HepG2 (cell line): ENCODE data around the gene EIF4G1. TPM values are rescaled to one million over a fixed set of nuclear protein-coding genes. Genes with fewer than 3 reads are reported as not detected.

ENCODE experiments used
- ATAC-seq: fragments of 200-7000 bp; cut with Tn5 transposase; 3 replicates; pipeline ENCODE4 v1.9.1; 2020; ENCODE audit warnings: mild to moderate bottlenecking, moderate library complexity
- BruUV-seq: library from RNA; stranded (reverse); fragments of 400-500 nt; replicated peaks from 2 replicates; lab custom pipeline; 2021; lab: Mats Ljungman, UMichigan
- CTCF ChIA-PET: fragments of 300-600 bp; formaldehyde crosslinking; extraction: SDS; loops from one replicate; lab custom pipeline; 2021; ENCODE audit warnings: low total read pairs, inconsistent platforms, low intra/inter-chr PET ratio; lab: Yijun Ruan, JAX
- POLR2A ChIA-PET: fragments of 350-600 bp; sonication (Branson Sonifier 250); formaldehyde crosslinking; loops from one replicate; lab custom pipeline; 2020; ENCODE audit warnings: antibody characterized with exemption, inconsistent platforms; lab: Yijun Ruan, JAX
- DNase-seq: peaks from one replicate; pipeline ENCODE4 v3.0.0-alpha.2; 2015; ENCODE audit warnings: low spot score
- FAIRE-seq: peaks from 3 replicates; lab custom pipeline; 2011; peaks lifted over from hg19 to GRCh38; lab: Jason Lieb, UNC
- H2AFZ ChIP-seq: one replicate; pipeline ENCODE4 v1.6.1; 2011; ENCODE audit warnings: low read length, inconsistent platforms
- H3K27ac ChIP-seq: fragments of 300-600 bp; 3 replicates; pipeline ENCODE4 v1.8.0; 2011; ENCODE audit warnings: mixed run types, mild to moderate bottlenecking, mixed read lengths, low read length, inconsistent platforms; ENCODE audit not compliant: insufficient read depth; ENCODE audit errors: extremely low read length
- H3K27me3 ChIP-seq, 2 experiments: fragments of 200-600 bp in 1 of 2; 2 replicates in 1 of 2; 3 replicates in 1 of 2; pipeline versions ENCODE4 v1.6.0 to v1.8.0; 2011; ENCODE audit warnings: low read length in 2 of 2, mild to moderate bottlenecking in 2 of 2, moderate library complexity in 2 of 2, inconsistent platforms in 1 of 2; ENCODE audit not compliant: insufficient read depth in 2 of 2, control insufficient read depth in 1 of 2
- H3K36me3 ChIP-seq, 2 experiments: fragments of 200-600 bp in 1 of 2; replicated peaks in 1 of 2; 2 replicates in 1 of 2; 3 replicates in 1 of 2; pipeline versions ENCODE4 v1.5.1 to v1.8.0; 2011; ENCODE audit warnings: low read length in 2 of 2, inconsistent platforms in 1 of 2; ENCODE audit not compliant: insufficient read depth in 2 of 2, control insufficient read depth in 1 of 2
- H3K4me1 ChIP-seq: 2 replicates; pipeline ENCODE4 v1.5.1; 2012; ENCODE audit warnings: low read length, inconsistent platforms; ENCODE audit not compliant: insufficient read depth
- H3K4me2 ChIP-seq: 2 replicates; pipeline ENCODE4 v1.6.0; 2011; ENCODE audit warnings: low read depth, low read length, inconsistent platforms
- H3K4me3 ChIP-seq, 3 experiments: fragments of 200-600 bp in 1 of 3; sonication (generic), shearing (Covaris generic) in 1 of 3; replicated peaks in 1 of 3; 2 replicates each; pipeline ENCODE4 v1.5.1; 2011 to 2016; ENCODE audit warnings: low read length in 3 of 3, inconsistent platforms in 2 of 3, low read depth in 2 of 3, mild to moderate bottlenecking in 2 of 3, control low read depth in 1 of 3, mixed read lengths in 1 of 3; ENCODE audit not compliant: insufficient read depth in 1 of 3
- H3K79me2 ChIP-seq: one replicate; pipeline ENCODE4 v1.6.1; 2011; ENCODE audit warnings: low read length, inconsistent platforms; ENCODE audit not compliant: insufficient read depth
- H3K9ac ChIP-seq: 2 replicates; pipeline ENCODE4 v1.6.0; 2011; ENCODE audit warnings: mild to moderate bottlenecking, low read depth, low read length, inconsistent platforms; ENCODE audit not compliant: insufficient read depth
- H3K9me3 ChIP-seq: 2 replicates; pipeline ENCODE4 v1.5.1; 2012; ENCODE audit warnings: mild to moderate bottlenecking, low read length
- H4K20me1 ChIP-seq: 2 replicates; pipeline ENCODE4 v1.6.0; 2011; ENCODE audit warnings: inconsistent platforms, mild to moderate bottlenecking, low read length, moderate library complexity; ENCODE audit not compliant: insufficient read depth
- CEBPG ChIP-seq: IDR thresholded peaks from 2 replicates; pipeline ENCODE4 v1.6.1; 2016
- CHD2 ChIP-seq: IDR thresholded peaks from 2 replicates; pipeline ENCODE4 v1.6.1; 2011; ENCODE audit warnings: low read depth, low read length, improper control_type of control experiment
- DDIT3 ChIP-seq: sonication (generic); formaldehyde crosslinking; IDR thresholded peaks from 2 replicates; pipeline ENCODE4 v1.4.0; 2020; ENCODE audit warnings: mild to moderate bottlenecking, missing genetic modification reagents
- FOXA3 ChIP-seq: IDR thresholded peaks from 2 replicates; pipeline ENCODE4 v1.6.1; 2016; ENCODE audit warnings: missing genetic modification reagents, missing compliant biosample characterization
- HMGXB3 ChIP-seq: sonication (generic); formaldehyde crosslinking; IDR thresholded peaks from 2 replicates; pipeline ENCODE4 v1.4.0; 2020; ENCODE audit warnings: missing genetic modification reagents, borderline replicate concordance
- MBD4 ChIP-seq: IDR thresholded peaks from 2 replicates; pipeline ENCODE4 v1.6.1; 2012; ENCODE audit warnings: low read length, inconsistent platforms, borderline replicate concordance
- MED13 ChIP-seq: sonication (generic); formaldehyde crosslinking; IDR thresholded peaks from 2 replicates; pipeline ENCODE4 v1.5.0; 2020; ENCODE audit warnings: missing genetic modification reagents
- MEIS2 ChIP-seq: sonication (generic); formaldehyde crosslinking; IDR thresholded peaks from 2 replicates; pipeline ENCODE4 v1.9.0; 2021; ENCODE audit warnings: mild to moderate bottlenecking, missing genetic modification reagents
- SMAD1 ChIP-seq: sonication (generic); formaldehyde crosslinking; IDR thresholded peaks from 2 replicates; pipeline ENCODE4 v1.4.0; 2020; ENCODE audit warnings: missing genetic modification reagents, low read depth, mild to moderate bottlenecking, borderline replicate concordance
- SUZ12 ChIP-seq: fragments of 150-350 bp; IDR thresholded peaks from 2 replicates; pipeline ENCODE4 v1.6.1; 2014; ENCODE audit warnings: low read depth, low read length
- TFE3 ChIP-seq: IDR thresholded peaks from 2 replicates; pipeline ENCODE4 v1.6.1; 2016
- ZBTB20 ChIP-seq: sonication (generic); formaldehyde crosslinking; IDR thresholded peaks from 2 replicates; pipeline ENCODE4 v1.8.1; 2023; ENCODE audit warnings: missing genetic modification reagents, low read depth, mild to moderate bottlenecking, borderline replicate concordance
- ZMYM2 ChIP-seq: sonication (generic); formaldehyde crosslinking; IDR thresholded peaks from 2 replicates; pipeline ENCODE4 v1.8.0; 2022; ENCODE audit warnings: mild to moderate bottlenecking, missing genetic modification reagents
- ZNF274 ChIP-seq: sonication (generic); formaldehyde crosslinking; IDR thresholded peaks from 2 replicates; pipeline ENCODE4 v1.5.1; 2020; ENCODE audit warnings: mild to moderate bottlenecking, missing genetic modification reagents
- ZNF570 ChIP-seq: sonication (generic); formaldehyde crosslinking; IDR thresholded peaks from 2 replicates; pipeline ENCODE4 v1.4.0; 2020; ENCODE audit warnings: mild to moderate bottlenecking, missing genetic modification reagents, borderline replicate concordance
- ZNF572 ChIP-seq: sonication (generic); formaldehyde crosslinking; IDR thresholded peaks from 2 replicates; pipeline ENCODE4 v1.5.1; 2020; ENCODE audit warnings: mild to moderate bottlenecking, missing genetic modification reagents
- ZNF597 ChIP-seq: sonication (generic); formaldehyde crosslinking; IDR thresholded peaks from 2 replicates; pipeline ENCODE4 v1.5.0; 2020; ENCODE audit warnings: missing genetic modification reagents
- ZNF790 ChIP-seq: sonication (generic); formaldehyde crosslinking; IDR thresholded peaks from 2 replicates; pipeline ENCODE4 v1.8.0; 2022; ENCODE audit warnings: missing genetic modification reagents, mild to moderate bottlenecking, borderline replicate concordance
- ZNF883 ChIP-seq: sonication (generic); formaldehyde crosslinking; IDR thresholded peaks from 2 replicates; pipeline ENCODE4 v1.5.1; 2020; ENCODE audit warnings: mild to moderate bottlenecking, missing genetic modification reagents; ENCODE audit errors: not compliant biosample characterization
- WGBS: methylation state at CpG from one replicate; pipeline ENCODE4 v1.1.6; 2017; ENCODE audit warnings: low lambda C conversion rate; 5-methylcytosine and 5-hydroxymethylcytosine counted together
- in situ Hi-C: cut with HindIII; loops from 2 replicates; pipeline ENCODE4 v1.10.0; 2017; ENCODE audit warnings: low pct_unique_long_range_greater_than_20kb; ENCODE audit not compliant: extremely low pct_ligation_motif_present
- intact Hi-C: fragments of 100-400 bp; cut with micrococcal nuclease; formaldehyde crosslinking; loops from one replicate; pipeline ENCODE4 v1.10.0; 2022; ENCODE audit not compliant: unreplicated experiment
- polyA plus RNA-seq, 8 experiments: library from polyadenylated mRNA; depleted of rRNA in 3 of 8; stranded (reverse) in 7 of 8; unstranded in 1 of 8; fragments of >200 nt; fragmentation: Illumina TruSeq in 4 of 8; extraction: Trizol in 4 of 8; gene quantifications; 2 replicates each; pipeline versions ENCODE4 v1.2.1 to v1.2.3, GENCODE V29; 2011 to 2016; ENCODE audit warnings: low read depth in 4 of 8, missing spikeins in 1 of 8, mixed read lengths in 1 of 8; ENCODE audit not compliant: insufficient read depth in 1 of 8
- total RNA-seq, 5 experiments: library from RNA; depleted of rRNA; stranded (reverse); fragments of >200 nt; fragmentation: Illumina TruSeq; extraction: Trizol; gene quantifications; 2 replicates each; pipeline ENCODE4 v1.2.3, GENCODE V29; 2016; ENCODE audit warnings: low read depth in 1 of 5

EIF4G1 gene
- total and polyA plus RNA-seq, 2 of the 13 experiments (the other 11 are each of a cell fraction or from before 2014, with no cell fraction given): 208 to 213 TPM

GRCh38 chr3:184372911-184373310 is 58.5 kb downstream of the EIF4G1 start:
- 91% methylated on average over 5 of the region's 5 CpGs for WGBS
- ChIA-PET POLR2A (interaction anchor here (2.5 to 3.5 kb wide), 2 partner anchors 11 to 44 kb away, joined by 7 to 18 read pairs; partner anchors contain the start of genes CLCN2 and POLR2H), CTCF (interaction anchor here (2.3 kb wide), 1 partner anchor 171 kb away, joined by 12 read pairs; no protein-coding TSS in a partner anchor)
- intact Hi-C loops: loop anchor here (5.0 kb wide), 1 partner anchor 1206 kb away; no protein-coding TSS in a partner anchor
- Histone ChIP-seq H3K9me3 (no peaks in the 10 kb centered on the region), H3K4me1 (peaks cover 29% of the 10 kb centered on the region), H3K27ac (no peak overlapping the region), H4K20me1 (peaks cover 15% of the 10 kb centered on the region), H3K9ac (no peak overlapping the region), H3K4me3 (no peak overlapping the region), H3K27me3 (no peaks in the 10 kb centered on the region; a peak in 1 of 5 replicates), H3K79me2 (peaks cover 12% of the 10 kb centered on the region), H2AFZ (no peak overlapping the region), H3K36me3 (peaks cover 14 to 46% of the 10 kb centered on the region in 2 experiments), H3K4me2 (no peak overlapping the region)
- no TSS peak for BruUV-seq
- in situ Hi-C loops: loop anchor here (10.0 kb wide), 2 partner anchors 92 to 142 kb away; no protein-coding TSS in a partner anchor
- no peak for ATAC-seq
- no peak for FAIRE-seq
- DNase-seq: no peak
- TF ChIP-seq ZNF883 (CRISPR knock-in tag) (no peak), ZBTB20 (CRISPR knock-in tag) (no peak), ZNF597 (CRISPR knock-in tag) (no peak), SMAD1 (CRISPR knock-in tag) (no peak), CHD2 (no peak), ZMYM2 (CRISPR knock-in tag) (no peak), MBD4 (no peak), CEBPG (CRISPR knock-in tag) (no peak), ZNF570 (CRISPR knock-in tag) (no peak), DDIT3 (CRISPR knock-in tag) (no peak), HMGXB3 (CRISPR knock-in tag) (no peak), SUZ12 (no peak), ZNF572 (CRISPR knock-in tag) (no peak), MEIS2 (CRISPR knock-in tag) (no peak), ZNF274 (CRISPR knock-in tag) (no peak), TFE3 (CRISPR knock-in tag) (no peak), FOXA3 (no peak), ZNF790 (CRISPR knock-in tag) (no peak), MED13 (no peak)
